Activated T-helper 1 cell treated with anti-CD3 and anti-CD28 coated beads, Interleukin-2, amount 50 U/mL, for 16 hours (primary cell): Measurements from ENCODE around the gene HSPA14.
"Not testable (repeated sequence)": the region's sequence is repeated elsewhere in the genome, so short reads cannot be mapped to it uniquely, and the experiment has no call there.

Experiments used
- DNase-seq, 2 donors: peaks; one replicate each; pipeline ENCODE4 v3.0.0-alpha.2; 2020; ENCODE audit warnings: low read depth in 1 of 2, low spot score in 1 of 2

HSPA14 gene

DNA sequence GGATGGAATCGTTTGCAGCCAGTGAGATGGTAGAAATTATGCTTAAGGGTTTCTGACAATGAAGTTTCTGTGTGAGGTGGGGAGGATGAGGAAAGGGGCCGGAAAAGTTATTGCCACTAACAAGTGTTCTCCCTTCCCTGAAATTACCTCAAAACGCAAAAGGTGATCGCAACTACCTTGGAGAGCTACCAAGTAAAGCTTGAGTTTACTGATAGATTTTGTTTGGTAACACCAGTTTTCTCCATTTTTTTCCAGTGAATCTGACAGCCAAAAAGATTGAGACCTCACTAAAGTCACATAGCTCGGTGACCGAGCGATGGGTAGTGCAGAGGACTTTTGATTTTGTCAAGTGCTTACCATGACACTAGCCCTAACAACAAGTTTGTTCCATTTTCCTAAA lies 42.1 kb downstream of the HSPA14 start:
- DNase-seq = no peak

DNA sequence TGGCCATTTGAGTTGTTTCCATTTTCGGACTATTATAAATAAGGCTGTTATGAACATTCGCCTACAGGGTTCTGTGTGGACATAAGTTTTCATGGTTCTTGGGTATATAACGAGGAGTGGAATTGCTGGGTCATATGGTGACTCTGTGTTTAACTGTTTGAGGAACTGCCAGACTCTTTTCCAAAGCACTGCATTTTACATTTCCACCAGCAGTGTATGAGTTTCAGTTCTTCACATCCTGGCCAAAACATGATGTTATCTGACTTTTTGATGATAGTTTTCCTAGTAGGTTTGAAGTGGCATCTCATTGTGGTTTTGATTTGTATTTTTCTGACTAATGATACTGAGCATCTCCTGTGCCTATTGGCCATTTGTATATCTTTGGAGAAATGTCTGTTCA lies 46.0 kb downstream of the HSPA14 start:
- no peak for DNase-seq

DNA sequence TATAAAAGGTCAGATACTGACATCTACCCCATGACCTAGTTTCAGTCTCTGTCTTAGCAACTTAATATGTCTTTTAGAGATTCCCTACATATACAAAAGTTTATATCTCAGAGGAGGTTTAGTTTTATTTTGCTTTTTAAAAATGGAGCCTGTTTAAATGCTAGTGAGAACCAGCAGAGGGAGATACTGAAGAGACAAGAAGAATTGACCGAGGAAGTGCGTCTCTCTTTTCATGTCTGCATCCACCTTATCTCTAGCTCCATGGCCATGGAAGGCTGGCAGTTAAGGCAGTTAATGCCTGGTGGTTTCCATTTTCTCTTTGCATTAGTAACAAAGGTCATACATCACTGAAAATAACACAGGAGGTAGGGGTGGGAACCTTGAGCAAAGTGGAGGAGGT lies 51.2 kb downstream of the HSPA14 start:
- DNase-seq = no peak

DNA sequence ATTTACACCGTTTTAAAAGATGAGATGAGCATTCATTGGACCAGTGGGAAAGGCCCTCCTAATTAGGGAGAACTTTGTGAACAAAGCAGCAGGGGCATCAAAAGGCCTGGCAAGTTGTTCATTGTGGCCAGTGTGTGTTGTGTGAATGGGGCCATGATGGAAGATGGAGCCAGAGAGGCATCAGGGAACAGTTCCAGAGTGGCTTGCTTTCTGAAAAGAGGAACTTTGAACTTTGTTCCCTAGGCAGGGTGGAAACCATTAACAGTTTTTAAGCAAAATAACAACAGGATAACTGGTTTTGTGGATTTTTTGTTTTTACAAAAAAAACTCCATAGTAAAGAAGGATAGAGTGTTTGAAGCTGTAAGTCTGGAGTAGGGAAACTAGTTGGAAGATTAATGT lies 53.0 kb downstream of the HSPA14 start:
- DNase-seq = no peak

DNA sequence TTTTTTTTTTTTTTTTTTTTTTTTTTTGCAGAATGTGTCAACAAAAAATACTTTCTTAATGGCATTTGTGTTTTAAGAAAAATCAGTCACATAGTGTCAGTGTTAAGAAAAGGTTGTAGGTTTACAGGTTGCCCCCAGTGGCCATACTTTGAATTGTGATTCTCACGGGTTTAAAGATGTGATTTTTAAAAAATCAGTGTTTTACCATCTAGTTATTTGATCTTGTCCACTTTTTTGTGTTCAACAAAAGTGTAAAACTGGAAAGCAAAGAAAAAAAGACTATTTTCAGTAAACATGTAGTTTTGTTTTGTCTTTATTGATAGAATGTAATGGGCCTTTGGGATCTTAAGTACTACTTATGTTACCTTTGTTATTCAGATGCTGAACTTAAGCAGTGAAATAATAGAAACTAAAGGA lies 66.2 kb downstream of the HSPA14 start:
- DNase-seq = no peak

DNA sequence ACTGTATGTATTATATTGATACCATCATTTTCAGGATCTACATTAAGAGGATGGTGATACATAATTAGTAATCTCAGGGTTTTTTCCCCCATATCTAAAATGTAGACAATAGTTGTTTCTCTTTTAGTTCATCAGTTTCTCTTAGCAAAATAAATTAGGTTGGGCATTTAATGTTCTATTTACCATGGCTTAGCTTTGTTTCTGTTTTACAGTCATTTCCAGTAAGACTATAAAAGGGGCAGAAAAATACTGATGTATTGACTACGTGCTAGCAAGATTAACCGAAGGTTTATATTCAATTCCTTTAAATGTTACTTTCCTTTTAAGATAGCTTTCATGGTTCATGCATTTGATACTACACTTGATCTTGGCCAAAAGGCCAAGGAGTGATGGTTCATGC lies 66.8 kb downstream of the HSPA14 start:
- no peak for DNase-seq

DNA sequence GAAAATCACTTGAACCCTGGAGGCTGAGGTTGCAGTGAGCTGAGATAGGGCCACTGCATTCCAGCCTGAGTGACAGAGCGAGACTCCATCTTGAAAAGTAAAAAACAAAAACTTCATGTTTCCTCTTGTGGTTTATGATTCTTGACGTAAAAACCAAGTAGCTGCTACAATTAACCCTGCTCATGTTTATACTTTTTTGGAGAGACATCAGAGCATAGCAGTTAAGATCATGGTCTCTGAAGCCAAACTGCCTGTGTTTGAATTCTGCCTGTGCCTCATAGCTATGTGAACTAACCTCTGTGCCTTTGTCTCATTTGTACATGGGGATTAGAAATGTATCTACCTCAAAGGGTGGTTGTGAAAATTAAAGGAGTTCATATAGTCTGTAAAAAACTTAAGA lies 67.8 kb downstream of the HSPA14 start:
- no peak for DNase-seq

DNA sequence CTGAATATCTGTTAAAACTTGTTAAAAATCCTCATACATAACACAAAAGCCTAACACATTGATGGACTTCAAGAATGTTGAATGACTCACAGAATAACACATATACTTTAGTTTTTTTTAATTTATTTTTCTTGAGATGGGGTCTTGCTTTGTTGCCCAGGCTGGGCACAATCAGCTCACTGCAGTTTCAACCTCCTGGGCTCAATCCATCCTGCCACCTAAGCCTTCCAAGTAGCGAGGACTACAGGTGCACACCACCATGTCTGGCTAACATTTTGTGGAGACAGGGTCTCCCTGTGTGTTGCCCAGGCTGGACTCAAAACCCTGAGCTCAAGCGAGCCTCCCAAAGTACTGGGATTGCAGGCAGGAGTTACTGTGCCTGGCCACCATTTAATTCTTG lies 68.7 kb downstream of the HSPA14 start:
- no peak for DNase-seq

DNA sequence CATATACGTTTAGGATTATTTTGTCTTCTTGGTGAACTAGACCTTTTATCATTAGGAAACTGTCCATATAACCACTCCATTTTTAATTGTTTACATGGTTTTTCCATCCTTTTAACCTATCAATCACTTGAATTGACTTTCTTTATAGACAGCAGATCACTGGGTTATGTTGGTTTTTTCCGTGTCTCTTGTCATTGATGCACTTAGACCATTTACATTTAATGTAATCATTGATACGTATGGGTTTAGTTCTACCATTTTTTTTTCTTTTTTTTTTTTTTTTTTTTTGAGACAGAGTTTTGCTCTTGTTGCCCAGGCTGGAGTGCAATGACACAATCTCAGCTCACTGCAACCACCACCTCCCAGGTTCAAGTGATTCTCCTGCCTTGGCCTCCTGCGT lies 69.5 kb downstream of the HSPA14 start:
- DNase-seq = not testable (repeated sequence)

DNA sequence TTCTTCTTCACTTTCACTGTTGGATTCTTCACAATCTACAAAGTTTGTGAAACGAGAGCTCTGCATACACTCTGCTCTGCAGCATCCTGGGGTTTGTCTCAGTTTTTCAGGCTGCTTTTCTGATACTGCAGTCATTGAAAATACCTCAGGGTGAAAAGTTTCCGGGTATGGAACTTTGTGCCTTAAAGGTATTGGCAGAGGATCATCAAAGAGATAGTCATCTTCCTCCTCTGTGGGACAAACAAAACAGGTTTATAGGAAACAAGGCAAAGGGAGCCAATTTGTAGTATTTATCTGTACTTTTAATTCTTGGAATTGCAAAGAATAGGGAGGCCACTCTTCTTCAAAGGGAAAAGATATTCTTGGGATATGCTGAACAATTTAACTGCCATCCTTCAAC lies 71.0 kb downstream of the HSPA14 start:
- no peak for DNase-seq

DNA sequence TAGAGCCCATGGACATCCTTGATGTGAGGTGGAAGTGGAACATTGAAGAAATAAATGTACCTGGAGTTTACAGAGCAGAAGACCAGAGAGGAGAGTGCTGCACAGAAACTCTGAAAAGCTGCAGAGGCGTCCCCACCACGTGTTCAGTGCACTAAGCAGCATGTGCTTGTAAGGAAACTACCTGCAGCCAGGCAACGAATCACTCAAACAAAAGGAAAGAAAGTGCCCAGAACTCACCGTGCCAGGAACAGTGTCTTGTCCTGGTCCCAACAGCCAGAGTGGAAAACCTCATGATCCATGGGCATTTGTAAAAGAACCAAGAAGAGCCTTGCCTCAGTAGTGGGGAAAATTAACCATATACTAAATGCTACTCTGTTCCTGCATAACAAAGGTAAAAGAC lies 72.8 kb downstream of the HSPA14 start:
- DNase-seq = no peak

DNA sequence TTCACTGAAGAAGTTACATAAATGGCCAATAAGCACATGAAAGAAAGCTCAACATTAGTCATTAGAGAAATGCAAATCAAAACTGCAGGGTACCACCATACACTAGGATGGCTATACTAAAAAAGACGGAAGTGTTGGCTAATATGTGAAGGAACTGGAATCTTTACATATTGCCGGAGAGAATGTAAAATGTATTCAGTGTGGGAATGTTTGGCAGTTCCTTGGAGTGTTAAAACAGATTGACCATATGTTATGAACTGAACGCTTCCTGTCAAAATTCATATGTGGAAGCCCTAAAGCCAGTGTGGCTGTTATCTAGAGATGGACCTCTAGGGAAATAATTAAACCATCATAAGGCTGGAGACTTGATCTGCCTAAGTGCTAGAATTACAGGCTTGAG lies 73.7 kb downstream of the HSPA14 start:
- no peak for DNase-seq

DNA sequence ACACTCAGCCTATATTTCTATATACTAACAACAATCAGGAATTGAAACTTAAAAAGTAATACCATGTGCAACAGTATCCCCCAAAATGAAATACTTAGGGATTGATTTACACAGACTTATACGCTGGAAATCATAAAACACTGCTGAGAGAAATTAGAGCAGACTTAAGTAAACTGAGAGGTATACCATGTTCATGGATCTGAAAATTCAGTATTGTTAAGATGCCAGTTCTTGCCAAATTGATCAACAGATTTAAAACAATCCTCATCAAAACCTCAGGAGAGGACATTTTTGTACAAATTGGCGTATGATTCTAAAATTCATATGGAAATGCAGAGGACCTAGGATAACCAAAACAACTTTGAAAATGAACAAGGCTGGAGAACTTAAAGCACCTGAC lies 78.5 kb downstream of the HSPA14 start:
- DNase-seq = no peak

DNA sequence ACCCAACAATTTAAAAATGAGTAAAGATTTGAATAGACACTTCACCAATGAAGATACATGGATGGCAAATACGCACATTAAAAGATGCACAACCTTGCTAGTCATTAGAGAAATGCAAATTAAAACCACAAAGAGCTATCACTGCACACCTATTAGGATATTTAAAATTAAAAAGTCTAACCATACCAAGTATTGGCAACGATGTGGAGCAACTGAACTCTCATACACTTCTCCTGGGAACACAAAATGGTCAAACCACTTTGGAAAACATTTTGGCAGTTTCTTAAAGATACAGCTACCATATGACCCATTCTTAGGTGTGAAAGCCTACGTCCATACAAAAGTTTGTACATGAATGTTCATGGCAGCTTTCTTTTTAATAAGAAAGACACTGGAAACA lies 79.7 kb downstream of the HSPA14 start:
- DNase-seq = no peak

DNA sequence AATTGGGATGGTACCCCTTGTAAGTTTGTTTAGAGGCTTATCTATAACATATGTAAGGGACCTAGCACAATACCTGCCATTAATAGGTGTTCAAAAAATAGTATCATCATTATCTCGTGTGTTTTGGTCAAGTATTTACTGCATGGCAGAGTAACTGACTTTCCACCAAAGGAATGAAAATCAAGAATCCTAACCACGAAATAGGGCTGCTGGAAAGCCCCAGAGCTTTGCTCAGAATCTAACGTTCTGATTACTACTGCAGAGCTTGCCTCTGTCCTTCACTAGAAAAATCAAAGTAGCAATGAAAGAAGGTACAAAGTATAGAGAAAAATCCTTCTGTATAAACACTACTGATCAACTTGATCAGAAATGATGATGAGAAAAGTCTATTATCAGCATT lies 80.9 kb downstream of the HSPA14 start:
- DNase-seq = no peak
